SK-N-MC (cell line): ENCODE results near the gene SOX5.

Experiments used
- EZH2 ChIP-seq: fragments of 200-600 bp; sonication (generic); IDR thresholded peaks from one replicate; pipeline ENCODE4 v1.6.1; 2017; ENCODE audit warnings: antibody characterized with exemption
- POLR2AphosphoS5 ChIP-seq: IDR thresholded peaks from 2 replicates; pipeline ENCODE4 v1.6.1; 2012; ENCODE audit warnings: mild to moderate bottlenecking, low read depth, low read length, borderline replicate concordance

DNA sequence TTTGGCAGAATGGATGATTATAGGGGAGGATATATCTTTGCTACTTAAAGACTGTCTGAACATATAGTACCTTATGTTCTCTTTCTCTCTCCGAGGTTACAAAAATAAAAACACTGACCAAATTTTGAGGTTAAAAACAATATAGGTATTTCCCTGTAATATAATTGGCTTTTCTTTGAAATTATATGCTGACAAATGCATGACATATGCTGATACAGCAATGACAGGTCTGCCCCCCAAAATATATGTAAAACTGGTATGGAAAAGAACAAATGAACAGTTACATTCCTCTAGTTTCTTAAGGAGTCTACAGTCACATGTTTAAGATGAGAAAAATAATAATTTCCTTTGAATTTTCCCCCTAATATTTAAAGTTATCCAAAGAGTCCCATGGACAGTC, 405.7 kb downstream of the SOX5 start:
- no peak for TF ChIP-seq POLR2AphosphoS5
- TF ChIP-seq EZH2: no peak
